Heart left ventricle (tissue), 13 donors: ENCODE results near the gene USH1C.

ENCODE experiments used
- CTCF ChIP-seq, 12 donors: fragments of 200-600 bp; sonication (generic) in 4 of 12; IDR thresholded peaks; one replicate each; pipeline versions ENCODE4 v1.5.0 to v1.8.0; 2018 to 2022; ENCODE audit warnings: antibody characterized with exemption in 12 of 12, mild to moderate bottlenecking in 5 of 12
- POLR2A ChIP-seq, 2 donors: fragments of 450-650 bp; IDR thresholded peaks; one replicate each; pipeline ENCODE4 v1.6.1; 2017; ENCODE audit warnings: antibody characterized with exemption in 2 of 2, mild to moderate bottlenecking in 2 of 2, moderate library complexity in 2 of 2
- donor health status: ischemic (EF 13 %, LVEDD 7.1; RV severe dilation, severe dysfunction).
- donor health status: DM: no; HTN: yes; CAD: no.
- donor health status: DM: no; HTN: no; CAD: no.
- donor health status: ischemic (EF 25% LVEDD 6.9; RV normal size, moderate dysfunction).
- donor health status: ischemic (EF 25% LVEDD 5.7; RV mildly dilated, moderate dysfunction).
- donor health status: ischemic (EF 35%, LVEDD 5.7; RV mildly dilated, moderate dysfunction).
- donor health status: nonischemic (EF 11% LVEDD 7.7; RV severe dilation, severe dysfunction).
- donor health status: DM: yes; HTN: yes; CAD: no.
- donor health status: PGD.
- donor health status: ischemic (EF 29% LVEDD 5.4; RV normal size, mild dysfunction).
- donor health status: nonischemic (EF 23%, LVEDD 6.1; RV moderate dilation, normal function).

GRCh38 chr11:17550450-17551346 lies 6.5 kb upstream of the USH1C start:
- TF ChIP-seq CTCF (IDR thresholded peaks at IDR 0.05) (no peak), POLR2A (IDR thresholded peaks at IDR 0.05) (no peak)
